ENCODE data around the gene AKT2. TPM values are rescaled to one million over a fixed set of nuclear protein-coding genes. Genes with fewer than 3 reads are reported as not detected.

Gene AKT2
- total RNA-seq, 1 donor from 2014 or later = 23.1 TPM

DNA sequence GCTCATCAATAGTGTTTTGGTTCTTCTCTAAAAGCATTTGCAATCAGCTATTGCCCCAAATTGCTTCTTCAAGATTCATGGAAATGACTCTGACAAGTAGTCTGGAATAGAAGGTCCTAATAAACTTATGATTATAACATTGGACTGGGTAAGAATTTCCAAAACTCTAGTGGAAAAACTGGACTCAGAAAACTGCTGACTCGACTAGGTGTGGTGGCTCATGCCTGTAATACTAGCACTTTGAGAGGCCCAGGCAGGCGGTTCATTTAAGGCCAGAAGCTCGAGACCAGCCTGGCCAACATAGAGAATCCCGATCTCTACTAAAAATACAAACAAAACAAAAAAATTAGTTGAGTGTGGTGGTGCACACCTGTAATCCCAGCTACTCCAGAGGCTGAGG lies 15.5 kb upstream of the AKT2 start:
- no peak for DNase-seq (ENCODE audit: low read depth in 2 of 2)

DNA sequence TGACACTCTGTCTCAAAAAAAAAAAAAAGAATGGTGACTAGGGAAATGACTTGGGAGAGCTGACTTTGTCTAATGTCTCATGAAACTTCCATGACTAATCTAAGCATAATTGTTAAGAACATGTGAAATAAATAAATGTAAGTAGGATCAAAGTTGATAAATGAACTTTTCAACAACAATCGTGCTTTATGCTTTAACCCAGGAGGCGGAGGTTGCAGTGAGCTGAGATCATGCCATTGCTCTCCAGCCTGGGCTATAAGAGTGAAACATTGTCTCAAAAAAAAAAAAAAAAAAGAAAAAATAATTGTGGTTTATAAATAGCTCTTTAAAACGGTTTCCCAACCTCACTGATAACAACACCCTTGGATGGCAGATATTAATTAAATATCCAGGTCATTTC lies 12.9 kb upstream of the AKT2 start:
- no peak for DNase-seq (ENCODE audit: low read depth in 2 of 2)

DNA sequence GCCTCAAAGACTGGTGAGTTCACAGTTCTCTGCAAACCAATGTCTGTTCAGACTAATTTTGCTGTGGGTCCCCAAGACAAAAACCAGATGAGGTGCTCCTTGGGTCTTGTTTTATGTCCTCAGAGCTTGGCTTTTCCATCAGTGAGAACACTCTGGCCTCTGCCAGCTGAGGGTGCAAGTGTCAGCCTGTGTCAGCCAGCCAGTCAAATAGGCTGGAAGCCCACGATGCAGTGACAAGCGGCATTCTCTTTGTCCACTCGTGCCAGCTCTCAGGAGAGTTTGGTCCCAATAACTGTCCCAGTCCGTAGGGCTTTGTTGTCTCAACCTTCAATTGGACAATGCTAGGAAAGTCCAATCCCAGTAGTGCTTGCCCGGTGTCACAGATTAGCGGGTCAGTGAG lies 9.4 kb upstream of the AKT2 start:
- DNase-seq (ENCODE audit: low read depth in 2 of 2) = no peak

DNA sequence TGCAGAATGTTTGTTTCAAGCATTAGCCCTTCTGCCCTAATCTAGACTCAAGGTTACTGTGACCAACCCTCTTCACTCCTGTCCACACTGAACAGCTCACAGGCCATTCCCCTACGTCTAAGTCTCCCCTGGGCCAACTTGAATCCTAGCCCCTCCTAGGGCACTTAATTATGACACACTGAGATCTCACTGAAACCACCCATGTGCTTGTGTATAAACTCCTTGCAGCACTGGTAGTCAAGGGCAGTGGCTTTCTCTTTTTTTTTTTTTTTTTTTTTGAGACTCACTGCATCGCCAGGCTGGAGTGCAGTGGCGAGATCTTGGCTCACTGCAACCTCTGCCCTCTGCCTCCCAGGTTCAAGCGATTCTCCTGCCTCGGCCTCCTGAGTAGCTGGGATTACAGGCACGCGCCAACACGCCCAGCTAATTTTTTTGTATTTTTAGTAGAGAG lies 1.9 kb upstream of the AKT2 start:
- no peak for DNase-seq (ENCODE audit: low read depth in 2 of 2)

DNA sequence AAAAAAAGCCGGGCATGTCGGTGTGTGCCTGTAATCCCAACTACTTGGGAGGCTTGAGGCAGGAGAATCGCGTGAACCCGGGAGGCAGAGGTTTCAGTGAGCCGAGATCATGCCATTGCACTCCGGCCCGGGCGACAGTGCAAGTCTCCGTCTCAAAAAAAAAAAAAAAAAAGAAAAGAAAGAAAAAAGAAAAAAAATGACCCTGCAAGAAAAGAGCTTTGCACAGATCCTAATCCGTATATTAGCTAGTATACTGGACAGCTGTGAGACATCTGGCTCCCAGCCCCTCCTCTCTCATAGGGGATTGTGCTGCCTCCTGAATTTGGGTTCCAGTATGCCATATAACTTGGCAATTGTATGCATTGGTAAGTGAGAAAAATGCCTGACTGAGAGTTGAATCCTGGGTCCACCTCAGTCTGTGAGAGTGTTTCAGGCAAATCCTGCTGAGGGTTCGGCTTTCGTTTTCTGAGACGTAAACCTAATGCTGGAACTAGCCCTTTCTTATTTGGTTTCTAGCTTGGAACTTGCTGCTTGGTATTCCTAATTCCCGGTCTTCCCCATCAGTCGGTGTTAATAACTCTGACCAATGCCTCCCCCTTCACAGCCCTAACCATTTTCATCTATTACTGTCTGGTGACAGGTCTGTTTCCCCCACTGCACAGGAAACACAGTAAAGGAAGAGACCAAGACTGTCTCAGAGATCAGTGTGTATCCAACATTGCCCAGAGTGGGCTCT lies 1.3 kb upstream of the AKT2 start:
- DNase-seq (ENCODE audit: low read depth in 2 of 2) = no peak

DNA sequence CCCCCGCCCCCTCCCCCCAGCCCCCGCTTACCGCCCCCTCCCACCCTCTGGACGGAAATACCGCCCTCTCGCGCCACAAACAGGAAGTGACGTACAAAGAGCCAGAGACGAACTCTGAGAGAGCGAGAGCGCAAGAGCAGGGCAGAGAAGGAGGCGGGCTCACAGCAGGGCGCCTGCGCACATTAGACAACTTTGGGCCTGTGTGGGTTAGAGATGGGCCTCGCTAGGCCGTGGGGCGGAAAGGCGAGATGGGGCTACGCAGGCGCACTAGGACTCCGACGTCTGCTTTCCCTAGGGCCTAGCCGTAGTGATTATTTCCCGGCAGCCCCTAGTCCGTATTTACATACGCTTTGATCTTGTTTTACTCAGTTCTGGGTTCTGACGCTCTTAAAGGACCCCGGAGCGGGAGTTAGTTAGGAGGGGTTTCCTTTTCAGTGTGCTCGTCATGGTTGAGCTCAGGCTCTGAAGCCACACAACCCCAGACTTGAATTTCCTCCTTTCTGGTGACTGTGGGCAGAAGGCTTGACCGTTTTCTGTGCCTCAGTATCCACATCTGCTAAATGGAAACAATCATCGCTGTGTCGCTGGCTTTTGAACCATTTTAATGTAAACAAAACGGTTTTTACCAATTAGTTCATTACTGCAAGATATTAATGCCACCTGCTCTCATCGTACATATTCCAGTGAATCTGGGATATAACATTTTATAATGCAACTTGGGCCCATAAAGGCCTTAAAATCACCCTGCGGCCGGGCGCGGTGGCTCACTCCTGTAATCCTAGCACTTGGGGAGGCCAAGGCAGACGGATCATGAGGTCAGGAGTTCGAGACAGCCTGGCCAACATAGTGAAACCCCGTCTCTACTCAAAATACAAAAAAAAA lies 449 bp upstream of the AKT2 start:
- DNase-seq (ENCODE audit: low read depth in 2 of 2) = peak; percentile 99 to 100

DNA sequence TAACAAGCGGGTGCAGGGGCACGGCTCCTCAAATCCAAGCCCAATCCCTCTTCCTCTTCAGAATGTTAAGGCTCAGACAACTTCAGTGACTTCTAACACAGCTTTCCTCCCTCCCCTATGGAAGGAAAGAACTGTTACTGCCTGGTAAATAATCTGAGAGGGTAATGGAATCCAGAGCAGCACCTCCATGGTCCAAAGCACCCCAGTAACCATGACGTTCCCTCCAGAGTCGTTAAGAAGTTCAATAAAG lies 969 bp downstream of the AKT2 start:
- DNase-seq (ENCODE audit: low read depth in 2 of 2) = no peak

DNA sequence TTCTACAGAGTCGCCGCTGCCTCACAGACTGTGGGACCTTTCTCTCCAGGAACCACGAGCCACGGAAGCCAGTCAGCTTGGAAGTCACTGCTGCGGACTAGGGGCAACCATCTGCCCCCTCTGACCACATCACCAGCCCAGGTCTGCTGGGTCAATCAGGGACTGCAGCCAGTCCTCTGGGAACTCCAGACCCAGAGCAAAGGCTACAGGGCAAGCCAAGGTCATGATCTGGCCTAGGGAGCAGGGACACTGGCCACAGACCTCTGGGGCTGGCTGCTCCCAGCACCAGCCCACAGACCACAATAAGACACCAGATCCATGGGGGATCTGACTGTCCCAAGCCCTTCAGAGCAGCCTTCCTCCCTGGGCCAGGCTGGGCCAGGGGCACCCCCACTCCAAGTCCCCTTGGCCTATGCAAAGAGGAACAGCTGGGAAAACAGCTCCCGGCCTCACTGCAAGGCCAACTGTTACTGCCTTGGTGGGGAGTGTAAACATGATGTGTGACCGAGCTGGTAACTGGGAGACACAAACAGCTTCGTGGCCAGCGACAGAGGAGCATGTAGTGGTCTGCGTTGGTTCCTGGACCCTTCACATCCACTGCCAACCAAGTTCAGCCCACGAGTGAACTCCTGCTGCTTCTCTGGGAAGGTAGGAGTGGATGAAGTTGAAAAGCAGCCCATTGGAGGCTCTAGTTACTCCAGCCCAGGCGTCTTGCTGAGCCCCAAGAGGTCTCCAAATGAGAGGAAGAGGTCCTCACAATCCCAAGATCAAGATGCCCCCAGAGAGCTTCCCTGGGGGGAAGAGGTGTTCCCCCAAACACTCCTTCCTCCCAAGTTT lies 1.5 kb downstream of the AKT2 start:
- DNase-seq (ENCODE audit: low read depth in 2 of 2) = no peak

DNA sequence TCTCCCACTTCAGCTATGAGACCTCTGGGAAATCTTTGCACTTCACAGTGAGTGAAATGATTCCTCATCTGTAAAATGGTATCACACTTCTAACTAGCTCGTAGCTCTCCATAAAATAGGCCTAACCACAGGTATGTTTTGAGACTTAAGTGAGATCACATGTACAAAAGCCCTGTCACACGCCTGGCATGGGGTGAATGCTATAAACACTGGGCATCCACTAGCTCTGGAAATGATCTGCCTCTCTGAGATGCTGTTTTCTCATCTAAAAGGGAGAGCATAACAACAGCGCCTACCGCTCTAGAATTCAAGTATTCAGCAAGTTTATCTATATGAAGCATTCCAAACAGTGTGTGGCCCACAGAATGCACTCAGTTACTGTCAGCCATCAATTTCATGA lies 2.2 kb downstream of the AKT2 start:
- no peak for DNase-seq (ENCODE audit: low read depth in 2 of 2)

DNA sequence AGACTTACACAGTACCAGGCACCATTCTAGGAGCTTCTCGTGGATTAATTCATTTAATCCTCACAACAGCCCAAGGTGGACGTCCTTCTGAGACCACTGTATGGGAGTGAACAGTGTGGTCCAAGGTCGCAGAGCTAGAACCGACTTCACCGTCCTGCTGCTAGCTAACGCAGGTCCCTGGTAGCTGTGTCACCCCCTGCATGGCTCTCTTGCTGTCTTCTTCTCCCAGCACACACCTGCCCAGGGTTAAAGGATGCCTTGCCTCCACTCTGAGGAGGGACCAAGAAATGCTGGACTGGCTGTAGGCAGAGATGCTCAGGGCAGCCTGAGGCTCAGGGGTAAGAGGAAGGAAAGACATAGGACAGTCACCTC lies 3.0 kb downstream of the AKT2 start:
- DNase-seq (ENCODE audit: low read depth in 2 of 2) = no peak

DNA sequence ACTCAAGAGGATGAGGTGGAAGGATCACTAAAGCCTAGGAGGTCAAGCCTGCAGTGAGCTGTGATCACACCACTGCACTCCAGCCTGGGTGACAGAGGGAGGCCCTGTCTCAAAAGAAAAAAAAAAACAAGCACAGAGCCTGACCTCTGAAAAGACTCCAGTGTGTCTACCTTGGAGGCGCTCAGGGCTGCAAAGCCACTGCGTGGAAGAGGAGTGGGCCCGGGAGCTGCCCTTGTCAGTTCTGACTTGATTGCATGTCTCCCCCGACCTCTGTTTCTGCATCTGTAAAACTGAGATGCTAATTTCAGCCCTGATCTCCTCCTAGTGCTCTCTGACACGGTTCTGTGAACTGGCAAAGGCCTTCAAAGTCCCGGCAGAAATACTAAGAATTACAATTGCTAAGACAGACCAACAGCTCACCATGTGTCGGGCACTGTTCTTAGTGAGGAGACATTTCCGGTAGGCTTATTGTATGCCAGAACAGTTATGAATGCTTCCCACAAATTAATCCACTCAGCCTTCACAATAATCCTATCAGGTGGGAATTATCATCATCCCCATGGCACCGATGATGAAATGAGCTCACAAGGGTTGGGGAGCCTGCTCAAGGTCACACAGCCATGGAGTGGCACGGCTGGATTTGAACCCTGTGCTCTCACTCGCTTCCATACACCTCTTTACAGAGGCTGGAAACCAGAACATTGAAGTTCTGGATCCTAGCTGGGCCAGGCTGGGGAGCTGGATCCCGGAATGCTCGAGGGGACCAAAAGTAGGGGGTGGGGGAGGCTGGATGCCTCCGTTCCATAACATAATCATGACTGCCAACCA lies 3.5 kb downstream of the AKT2 start:
- no peak for DNase-seq (ENCODE audit: low read depth in 2 of 2)

DNA sequence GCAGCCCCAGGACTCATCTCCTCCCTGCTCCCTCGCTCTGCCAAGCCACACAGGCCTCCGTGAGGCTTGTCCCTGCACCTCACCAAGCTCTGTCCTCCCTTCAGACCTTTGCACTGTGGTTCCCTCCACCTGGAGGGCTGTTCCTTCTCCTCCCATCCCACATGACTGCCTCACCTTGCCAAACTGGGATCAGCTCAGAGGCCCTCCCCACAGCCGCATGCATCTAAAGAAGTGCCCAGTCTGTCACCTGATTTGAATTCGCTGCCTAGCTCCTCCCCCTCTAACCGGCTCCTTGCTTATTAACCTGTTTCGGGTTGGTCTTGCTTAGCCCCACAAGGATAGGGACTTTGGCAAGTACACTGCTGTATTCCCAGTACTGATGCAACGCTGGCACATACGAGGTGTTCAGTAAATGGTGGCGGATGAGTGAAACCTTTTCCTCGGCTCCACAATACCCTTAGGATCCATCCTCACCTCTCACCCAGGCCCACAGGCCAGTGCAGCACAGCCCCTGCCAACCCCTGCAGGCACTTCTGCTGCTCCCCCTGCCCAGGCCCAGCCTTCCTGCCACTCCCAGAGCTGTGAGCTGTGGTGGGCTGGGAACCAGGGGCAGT lies 4.4 kb downstream of the AKT2 start:
- no peak for DNase-seq (ENCODE audit: low read depth in 2 of 2)

DNA sequence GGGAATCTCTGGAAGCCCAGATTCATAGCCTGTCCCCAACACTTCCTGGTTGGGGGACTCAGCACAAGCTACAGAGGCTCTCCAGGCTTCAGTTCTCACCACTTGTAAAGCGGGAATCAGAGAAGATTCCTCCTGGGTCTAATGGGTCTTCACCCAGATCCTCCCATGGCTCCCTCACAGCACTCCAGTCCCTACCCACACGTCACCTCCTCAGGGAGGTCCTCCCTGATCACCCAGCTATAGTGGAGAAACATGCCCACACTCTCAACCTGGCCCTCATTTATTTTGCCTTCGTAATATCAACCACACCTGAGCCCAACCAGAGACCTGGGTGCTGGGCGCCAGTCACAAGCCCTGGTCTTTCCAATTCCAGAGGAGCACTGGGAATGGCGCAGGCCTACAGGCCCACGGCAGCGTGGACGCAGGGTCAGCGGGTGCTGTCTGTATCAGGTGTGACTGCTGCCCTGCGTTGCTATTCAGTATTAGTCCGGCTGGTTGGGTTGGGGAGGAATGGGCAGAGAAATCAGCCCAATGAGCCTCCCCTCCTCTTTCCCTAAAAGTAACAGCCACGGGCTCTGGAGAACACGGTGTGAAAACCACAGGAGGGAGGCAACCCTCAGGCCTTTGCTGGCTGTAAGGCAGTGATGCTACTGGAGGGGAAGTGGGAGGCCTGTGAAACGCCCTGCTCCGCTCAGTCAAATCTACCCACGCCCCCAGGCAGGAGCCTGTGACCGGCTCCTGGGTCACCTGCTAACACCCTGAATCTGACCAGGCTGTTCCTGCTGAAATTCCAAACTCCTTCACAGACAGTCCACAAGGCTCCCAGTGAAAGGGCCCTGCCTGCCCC lies 5.2 kb downstream of the AKT2 start:
- DNase-seq (ENCODE audit: low read depth in 2 of 2) = no peak

DNA sequence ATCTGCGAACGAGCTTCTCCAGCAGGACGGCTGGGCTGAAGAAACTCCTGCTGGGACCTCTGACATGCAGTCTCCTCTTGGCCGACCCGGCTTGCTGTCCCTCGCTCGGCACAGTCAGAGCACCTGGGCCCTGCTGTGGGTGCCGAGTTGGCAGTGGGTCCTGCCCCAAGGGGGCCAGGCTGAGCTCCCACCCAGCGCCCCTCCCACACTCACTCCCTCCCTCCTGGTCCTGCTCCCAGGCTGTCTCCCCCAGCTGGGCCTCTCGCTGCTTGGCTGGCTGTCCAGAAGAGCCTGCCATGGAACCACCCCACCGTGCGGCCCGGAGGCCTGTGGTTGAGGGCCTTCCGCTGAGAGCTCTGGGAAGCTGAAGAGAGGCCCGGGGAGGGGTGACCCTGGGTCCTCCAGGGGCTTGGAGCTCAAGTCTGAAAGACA lies 6.0 kb downstream of the AKT2 start:
- no peak for DNase-seq (ENCODE audit: low read depth in 2 of 2)

DNA sequence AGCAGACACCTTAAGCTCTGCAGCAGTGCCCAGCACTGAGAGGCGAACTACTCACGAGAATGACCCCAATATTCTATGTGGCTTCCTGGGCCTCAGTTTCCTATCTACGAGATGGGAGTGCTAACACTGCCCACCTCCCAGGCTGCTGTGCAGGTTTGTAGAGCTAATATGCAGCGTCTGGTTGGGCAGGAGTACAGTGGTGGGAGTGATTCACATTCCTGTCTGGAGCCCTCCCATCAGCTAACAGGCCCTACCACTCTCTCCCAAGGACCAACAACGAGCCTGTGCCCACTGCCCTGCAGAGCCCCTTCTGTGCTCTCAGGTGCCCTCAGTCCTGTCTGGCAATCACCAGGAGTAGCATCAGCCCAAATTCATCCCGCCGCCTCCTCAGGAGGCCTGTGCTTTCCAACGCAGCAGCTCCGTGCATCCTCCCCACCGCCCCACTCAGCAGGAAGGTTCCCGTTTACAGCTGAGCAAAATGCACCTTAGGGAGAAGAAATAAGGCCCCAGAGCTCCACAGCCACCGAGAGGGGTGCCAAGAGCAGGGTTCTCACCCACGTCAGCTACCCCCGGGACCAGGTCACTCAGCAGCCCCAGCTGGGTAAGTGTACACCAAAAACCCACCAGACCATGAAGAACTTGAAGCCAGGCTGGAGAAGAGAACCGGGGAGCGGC lies 6.6 kb downstream of the AKT2 start:
- DNase-seq (ENCODE audit: low read depth in 2 of 2) = no peak

DNA sequence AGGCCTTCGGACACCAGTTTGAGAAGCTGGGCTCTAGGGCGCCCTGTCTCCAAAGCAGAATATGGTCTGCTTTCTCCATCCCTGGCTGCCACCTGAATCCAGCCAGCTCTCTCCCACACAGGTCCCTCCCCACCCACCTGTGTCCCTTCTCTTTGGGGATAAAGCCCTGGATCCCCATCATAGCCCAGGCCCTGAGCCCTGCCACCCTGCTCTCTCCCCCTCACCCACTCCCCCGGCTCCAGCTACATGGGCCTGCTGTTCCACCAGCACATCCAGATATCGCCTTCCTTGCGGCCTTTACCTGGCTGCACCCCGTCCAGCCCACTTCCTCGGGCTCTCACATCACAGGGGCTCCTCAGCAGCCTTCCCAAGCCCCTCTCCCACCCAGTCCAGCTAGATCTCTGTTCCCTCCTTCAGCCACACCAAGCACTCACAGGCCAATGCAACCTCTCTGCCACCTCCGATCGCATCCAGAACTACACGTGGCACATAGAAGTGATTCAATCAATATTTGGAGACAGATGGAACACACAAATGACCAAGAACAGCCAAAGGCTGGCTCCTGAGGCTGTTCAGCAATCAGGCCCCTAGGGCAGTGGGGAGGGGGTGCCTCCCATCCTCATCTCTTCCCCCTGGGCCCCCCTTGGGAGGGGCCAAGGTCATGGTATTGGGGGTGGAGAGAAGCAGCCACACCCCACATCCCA lies 7.6 kb downstream of the AKT2 start:
- DNase-seq (ENCODE audit: low read depth in 2 of 2) = no peak

DNA sequence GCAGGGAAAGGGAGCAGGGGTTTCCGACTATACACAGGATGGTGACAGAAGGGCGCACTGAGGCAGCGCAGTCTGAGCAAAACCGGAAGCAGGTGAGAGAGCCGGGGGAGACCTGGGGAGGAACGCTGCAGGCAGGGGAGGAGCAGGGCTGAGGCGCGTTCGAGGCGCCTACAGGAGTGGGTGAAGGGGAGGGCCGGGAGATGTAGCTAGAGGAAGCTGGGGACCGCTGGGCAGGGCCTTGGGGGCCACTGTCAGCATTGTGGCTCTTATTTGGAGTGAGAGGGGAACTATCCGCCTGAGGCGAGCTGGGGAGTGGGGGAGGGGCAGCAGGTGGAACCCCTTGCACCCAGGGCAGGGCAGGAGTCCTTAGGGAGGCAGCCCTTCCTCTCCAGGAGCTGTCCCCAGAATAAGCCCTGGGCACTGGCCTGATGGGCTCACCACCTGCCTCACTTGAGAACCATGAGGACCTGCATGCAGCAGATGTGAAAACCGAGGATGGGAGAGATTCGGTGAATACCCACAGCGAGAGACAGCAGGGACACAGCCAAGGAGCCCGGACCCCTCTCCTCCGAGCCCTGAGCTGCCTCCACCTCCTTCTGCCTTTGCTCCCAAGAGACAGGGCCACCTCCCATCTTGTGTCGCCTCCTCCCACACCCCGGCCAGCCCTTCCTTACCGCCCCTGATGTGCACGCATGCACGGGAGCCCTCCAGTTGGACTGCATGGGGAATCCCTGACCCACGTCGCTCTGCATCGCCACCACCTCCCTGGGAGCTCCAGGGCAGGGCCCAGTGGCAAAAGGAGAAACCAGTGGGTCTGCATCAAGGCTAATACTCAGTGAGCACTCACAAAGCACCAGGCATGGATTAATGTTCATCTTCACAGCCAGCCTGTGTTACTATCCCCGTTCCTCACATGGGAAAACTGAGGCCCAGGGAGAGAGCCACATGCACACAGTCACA lies 10.3 kb downstream of the AKT2 start:
- DNase-seq (ENCODE audit: low read depth in 2 of 2) = no peak

Measured in dermis microvascular lymphatic vessel endothelial cell (primary cell).